IMR-90 (cell line): ENCODE measurements around the gene TMEM233. TPM values are rescaled to one million over a fixed set of nuclear protein-coding genes. Genes with fewer than 3 reads are reported as not detected.

Experiments
- ATAC-seq: fragments of 200-7000 bp; cut with Tn5 transposase; 2 replicates; pipeline ENCODE4 v1.9.1; 2020; ENCODE audit warnings: low read depth, mild to moderate bottlenecking, moderate library complexity
- BruUV-seq: library from RNA; stranded (reverse); fragments of 400-500 nt; replicated peaks from 2 replicates; lab custom pipeline; 2021; lab: Mats Ljungman, UMichigan
- CTCF ChIA-PET: fragments of 300-600 bp; formaldehyde crosslinking; extraction: SDS; loops from one replicate; lab custom pipeline; 2021; ENCODE audit warnings: antibody characterized with exemption; lab: Yijun Ruan, JAX
- POLR2A ChIA-PET: fragments of 300-600 bp; sonication (Branson Sonifier 250); formaldehyde crosslinking; loops from one replicate; lab custom pipeline; 2022; ENCODE audit warnings: antibody characterized with exemption; ENCODE audit not compliant: unreplicated experiment; lab: Charles Lee
- DNase-seq: peaks from one replicate; pipeline ENCODE4 v3.0.0; 2013
- H2AFZ ChIP-seq: replicated peaks from 2 replicates; pipeline ENCODE3; 2013; ENCODE audit warnings: low read length, mild to moderate bottlenecking; ENCODE audit not compliant: poor library complexity
- H2AK5ac ChIP-seq: 2 replicates; pipeline ENCODE4 v1.6.1; 2013; ENCODE audit warnings: low read depth, low read length, inconsistent platforms
- H2AK9ac ChIP-seq: replicated peaks from 2 replicates; pipeline ENCODE3; 2013; ENCODE audit warnings: mild to moderate bottlenecking, low read depth, low read length, moderate library complexity; ENCODE audit not compliant: poor library complexity
- H2BK120ac ChIP-seq: 2 replicates; pipeline ENCODE4 v1.6.1; 2013; ENCODE audit warnings: low read depth, low read length, inconsistent platforms
- H2BK15ac ChIP-seq: 3 replicates; pipeline ENCODE4 v1.6.1; 2013; ENCODE audit warnings: low read depth, low read length, inconsistent platforms
- H2BK20ac ChIP-seq: 2 replicates; pipeline ENCODE4 v1.6.1; 2013; ENCODE audit warnings: low read depth, mild to moderate bottlenecking, inconsistent platforms, low read length, moderate library complexity
- H2BK5ac ChIP-seq: 2 replicates; pipeline ENCODE4 v1.6.1; 2013; ENCODE audit warnings: mild to moderate bottlenecking, low read depth, low read length, inconsistent platforms; ENCODE audit not compliant: poor library complexity, severe bottlenecking
- H3K14ac ChIP-seq: replicated peaks from 2 replicates; pipeline ENCODE4 v1.6.1; 2013; ENCODE audit warnings: low read depth, low read length, inconsistent platforms
- H3K18ac ChIP-seq: 2 replicates; pipeline ENCODE4 v1.6.1; 2013; ENCODE audit warnings: low read depth, low read length, control low read depth
- H3K23ac ChIP-seq: 2 replicates; pipeline ENCODE4 v1.6.1; 2013; ENCODE audit warnings: low read depth, low read length, inconsistent platforms
- H3K27ac ChIP-seq: 2 replicates; pipeline ENCODE4 v1.5.1; 2013; ENCODE audit warnings: mild to moderate bottlenecking, control low read depth, low read length; ENCODE audit not compliant: insufficient read depth
- H3K27me3 ChIP-seq: 2 replicates; pipeline ENCODE4 v1.6.1; 2013; ENCODE audit warnings: low read length; ENCODE audit not compliant: control insufficient read depth, insufficient read depth
- H3K36me3 ChIP-seq: 2 replicates; pipeline ENCODE4 v1.6.1; 2013; ENCODE audit warnings: low read length, mixed read lengths; ENCODE audit not compliant: control insufficient read depth, insufficient read depth
- H3K4ac ChIP-seq: 2 replicates; pipeline ENCODE4 v1.6.1; 2013; ENCODE audit warnings: low read depth, low read length, inconsistent platforms
- H3K4me1 ChIP-seq: 2 replicates; pipeline ENCODE4 v1.6.1; 2013; ENCODE audit warnings: low read length, mixed read lengths; ENCODE audit not compliant: control insufficient read depth, insufficient read depth
- H3K4me2 ChIP-seq: 2 replicates; pipeline ENCODE4 v1.6.1; 2013; ENCODE audit warnings: low read depth, mild to moderate bottlenecking, control low read depth, low read length, moderate library complexity
- H3K4me3 ChIP-seq: 2 replicates; pipeline ENCODE4 v1.5.1; 2013; ENCODE audit warnings: low read depth, mild to moderate bottlenecking, control low read depth, low read length, moderate library complexity; ENCODE audit not compliant: insufficient read depth
- H3K56ac ChIP-seq: 2 replicates; pipeline ENCODE4 v1.6.1; 2013; ENCODE audit warnings: low read length, inconsistent platforms; ENCODE audit not compliant: insufficient read depth; ENCODE audit errors: extremely low read depth
- H3K79me1 ChIP-seq, 2 experiments: 2 replicates each; pipeline ENCODE4 v1.6.1; 2013; ENCODE audit warnings: low read length in 2 of 2, inconsistent platforms in 1 of 2, low read depth in 1 of 2
- H3K9ac ChIP-seq: 2 replicates; pipeline ENCODE4 v1.6.1; 2013; ENCODE audit warnings: low read depth, low read length, control low read depth
- H3K9me1 ChIP-seq: 2 replicates; pipeline ENCODE4 v1.6.1; 2013; ENCODE audit warnings: low read length, inconsistent platforms; ENCODE audit not compliant: insufficient read depth
- H3K9me3 ChIP-seq: 2 replicates; pipeline ENCODE4 v1.6.1; 2013; ENCODE audit warnings: low read length; ENCODE audit not compliant: control insufficient read depth, insufficient read depth
- H4K20me1 ChIP-seq: 2 replicates; pipeline ENCODE4 v1.6.1; 2013; ENCODE audit warnings: low read length, inconsistent platforms; ENCODE audit not compliant: insufficient read depth
- H4K5ac ChIP-seq: 2 replicates; pipeline ENCODE4 v1.6.1; 2013; ENCODE audit warnings: mild to moderate bottlenecking, low read depth, low read length, control low read depth
- H4K8ac ChIP-seq, 2 experiments: 2 replicates each; pipeline ENCODE4 v1.6.1; 2013; ENCODE audit warnings: low read depth in 2 of 2, low read length in 2 of 2, control low read depth in 1 of 2, inconsistent platforms in 1 of 2
- H4K91ac ChIP-seq: 2 replicates; pipeline ENCODE4 v1.6.1; 2013; ENCODE audit warnings: low read depth, low read length, inconsistent platforms; ENCODE audit not compliant: insufficient read depth
- CEBPB ChIP-seq: IDR thresholded peaks from 2 replicates; pipeline ENCODE4 v1.6.1; 2012; ENCODE audit warnings: low read depth, low read length, improper control_type of control experiment
- NFE2L2 ChIP-seq: fragments of 150-350 bp; IDR thresholded peaks from 2 replicates; pipeline ENCODE4 v1.6.1; 2016; ENCODE audit warnings: low read depth, mild to moderate bottlenecking, low read length
- RAD21 ChIP-seq: IDR thresholded peaks from 2 replicates; pipeline ENCODE4 v1.6.1; 2012; ENCODE audit warnings: low read length, improper control_type of control experiment
- RCOR1 ChIP-seq: IDR thresholded peaks from 2 replicates; pipeline ENCODE4 v1.6.1; 2012; ENCODE audit warnings: mild to moderate bottlenecking, low read length, improper control_type of control experiment; ENCODE audit not compliant: insufficient replicate concordance
- SMC3 ChIP-seq: fragments of 150-350 bp; IDR thresholded peaks from 2 replicates; pipeline ENCODE4 v1.6.1; 2016; ENCODE audit warnings: low read depth, mild to moderate bottlenecking, antibody characterized with exemption, low read length, moderate library complexity
- WGBS, 2 experiments: methylation state at CpG; one replicate each; pipeline versions ENCODE4 v1.1.5 to v1.1.7; 2013; ENCODE audit warnings: missing lambda C conversion rate in 2 of 2; ENCODE audit not compliant: insufficient read length in 1 of 2; ENCODE audit errors: extremely low coverage in 2 of 2; 5-methylcytosine and 5-hydroxymethylcytosine counted together
- dilution Hi-C: fragments of 300-500 bp; cut with HindIII; formaldehyde crosslinking; loops from one replicate; pipeline ENCODE4 v1.14.3; 2018; ENCODE audit warnings: low sequenced_read_pairs; ENCODE audit not compliant: unreplicated experiment
- in situ Hi-C: fragments of 300-500 bp; cut with MboI; formaldehyde crosslinking; loops from 3 replicates; pipeline ENCODE4 v1.14.3; 2019; ENCODE audit warnings: low sequenced_read_pairs, inconsistent platforms, mixed read lengths
- intact Hi-C: fragments of 100-400 bp; cut with micrococcal nuclease; formaldehyde crosslinking; loops from 2 replicates; pipeline ENCODE4 v1.10.0; 2022
- polyA plus RNA-seq, 3 experiments: library from polyadenylated mRNA; depleted of rRNA; stranded (reverse); fragments of >200 nt; gene quantifications; 2 replicates each; pipeline ENCODE4 v1.2.3, GENCODE V29; 2012; ENCODE audit warnings: low replicate concordance in 1 of 3
- total RNA-seq: library from RNA; depleted of rRNA; stranded (reverse); fragments of >200 nt; gene quantifications from 2 replicates; pipeline ENCODE4 v1.2.3, GENCODE V29; 2012

The TMEM233 gene
- total and polyA plus RNA-seq, 2 of the 4 experiments (the other 2 are of a cell fraction), result not detected

DNA sequence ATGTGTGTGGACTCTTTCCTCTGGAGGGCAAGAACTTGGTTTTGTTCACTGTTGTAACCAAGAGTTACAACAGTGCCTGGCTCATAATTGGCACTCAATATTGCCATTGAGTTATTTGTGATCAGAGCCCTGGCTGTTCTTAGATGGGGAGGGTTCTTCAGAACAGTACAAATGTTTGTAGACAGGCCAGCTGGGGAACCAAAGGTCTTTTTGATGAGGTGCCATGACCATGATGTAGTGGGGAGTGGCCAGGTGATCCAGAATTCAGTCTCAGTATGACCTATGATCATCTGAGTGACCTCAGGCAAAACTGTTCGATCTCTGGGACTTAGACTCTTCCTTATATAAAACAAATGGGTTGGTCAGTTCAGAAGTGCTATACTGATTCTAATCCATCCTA is 71.1 kb downstream of the TMEM233 start:
- H2AFZ ChIP-seq, result no peak overlapping the region
- no peak for TF ChIP-seq RCOR1
- no peak for TF ChIP-seq SMC3
- TF ChIP-seq RAD21, result no peak
- no peak for TF ChIP-seq NFE2L2
- TF ChIP-seq CEBPB, result no peak
- no peaks in the 10 kb centered on the region for H4K20me1 ChIP-seq
- no peak overlapping the region for H2AK5ac ChIP-seq
- H3K27me3 ChIP-seq, result 0 out of 2 replicates have a peak, but pooled peaks cover 2% of the 10 kb centered on the region
- no peak overlapping the region for H3K56ac ChIP-seq
- H3K14ac ChIP-seq, result no peak overlapping the region
- H3K36me3 ChIP-seq, result no peaks in the 10 kb centered on the region
- no peak overlapping the region for H2BK20ac ChIP-seq
- H3K4me3 ChIP-seq, result no peak overlapping the region
- no peak overlapping the region for H2AK9ac ChIP-seq
- no peak overlapping the region for H3K9ac ChIP-seq
- no peak overlapping the region for H3K18ac ChIP-seq
- ChIA-PET CTCF (no interaction called here), POLR2A (no interaction called here)
- DNase-seq, result no peak
- H3K23ac ChIP-seq, result no peak overlapping the region
- H3K4me1 ChIP-seq, result no peaks in the 10 kb centered on the region
- no CpG with 5 or more reads among the region's 1 CpG for WGBS, 2 experiments
- dilution Hi-C loops (no loop called here), in situ Hi-C loops (loop anchor here (10.0 kb wide), 1 partner anchor 1260 kb away; no protein-coding TSS in a partner anchor), intact Hi-C loops (loop anchor here (5.0 kb wide), 1 partner anchor 1527 kb away; the partner anchor contains the start of gene PEBP1)
- H2BK15ac ChIP-seq, result no peak overlapping the region
- H2BK120ac ChIP-seq, result no peak overlapping the region
- no peaks in the 10 kb centered on the region for H3K9me1 ChIP-seq
- no peak overlapping the region for H3K4ac ChIP-seq
- H4K8ac ChIP-seq, result no peak overlapping the region
- H4K5ac ChIP-seq, result no peak overlapping the region
- H4K91ac ChIP-seq, result no peak overlapping the region
- peaks cover 6 to 10% of the 10 kb centered on the region in 2 experiments for H3K79me1 ChIP-seq
- H3K4me2 ChIP-seq, result no peak overlapping the region
- no peak for ATAC-seq
- no peak overlapping the region for H3K27ac ChIP-seq
- no TSS peak for BruUV-seq
- H2BK5ac ChIP-seq, result no peak overlapping the region
- H3K9me3 ChIP-seq, result no peaks in the 10 kb centered on the region
